Uterus (tissue), 4 donors: Measurements from ENCODE around the gene HBG2. TPM values are rescaled to one million over a fixed set of nuclear protein-coding genes. Genes with fewer than 3 reads are reported as not detected.
"Not testable (repeated sequence)": the region's sequence is repeated elsewhere in the genome, so short reads cannot be mapped to it uniquely, and the experiment has no call there.

Experiments
- DNase-seq, 2 donors: peaks; one replicate each; pipeline ENCODE4 v3.0.0-alpha.2; 2019 to 2020
- H3K27ac ChIP-seq, 2 donors: fragments of 200-600 bp; sonication (generic); 1 replicate in 1 of 2; 2 replicates in 1 of 2; pipeline ENCODE4 v1.5.1; 2016 to 2018
- H3K27me3 ChIP-seq, 2 donors: fragments of 200-600 bp; sonication (generic); one replicate each; pipeline ENCODE4 v1.5.1; 2018 to 2019; ENCODE audit warnings: control low read depth in 1 of 2
- H3K36me3 ChIP-seq, 2 donors: fragments of 200-600 bp; sonication (generic); one replicate each; pipeline ENCODE4 v1.5.1; 2019; ENCODE audit warnings: control low read depth in 1 of 2
- H3K4me1 ChIP-seq, 2 donors: fragments of 200-600 bp; sonication (generic); one replicate each; pipeline ENCODE4 v1.5.1; 2018 to 2019; ENCODE audit warnings: control low read depth in 1 of 2
- H3K4me3 ChIP-seq, 2 donors: fragments of 200-600 bp; sonication (generic); 1 replicate in 1 of 2; 2 replicates in 1 of 2; pipeline ENCODE4 v1.5.1; 2018 to 2019; ENCODE audit warnings: mild to moderate bottlenecking in 1 of 2
- H3K9me3 ChIP-seq, 2 donors: fragments of 200-600 bp; sonication (generic); one replicate each; pipeline ENCODE4 v1.5.1; 2019; ENCODE audit warnings: control low read depth in 1 of 2
- CTCF ChIP-seq, 4 experiments: fragments of 200-600 bp in 2 of 4; fragments of 450-650 bp in 2 of 4; sonication (generic) in 2 of 4; IDR thresholded peaks; one replicate each; pipeline ENCODE4 v1.5.1; 2016 to 2019; ENCODE audit warnings: antibody characterized with exemption in 4 of 4, mild to moderate bottlenecking in 2 of 4, moderate library complexity in 1 of 4
- POLR2A ChIP-seq, 2 donors: fragments of 450-650 bp; IDR thresholded peaks; one replicate each; pipeline ENCODE4 v1.6.1; 2016; ENCODE audit warnings: antibody characterized with exemption in 2 of 2, mild to moderate bottlenecking in 1 of 2, moderate library complexity in 1 of 2
- intact Hi-C: fragments of 100-400 bp; cut with DNase I; formaldehyde crosslinking; loops from one replicate; pipeline ENCODE4 v1.15.1; 2023; ENCODE audit warnings: low total_unique reads
- total RNA-seq, 4 donors: library from RNA; depleted of rRNA in 3 of 4; stranded (reverse); fragments of >200 nt in 3 of 4; gene quantifications; one replicate each; pipeline versions ENCODE4 v1.1.0 to v1.2.4, GENCODE V29; 2014 to 2023
- donor health status: DM: yes; HTN: yes; CAD: no.

The HBG2 gene
- 1,000 to 10,000 TPM in 1 of 4 donors, not detected in 3; 1,050 TPM for total RNA-seq

- H3K4me1 ChIP-seq, H3K9me3 ChIP-seq, intact Hi-C loops, H3K4me3 ChIP-seq, H3K27ac ChIP-seq, H3K27me3 ChIP-seq, DNase-seq, H3K36me3 ChIP-seq: not testable (repeated sequence)
Observed at GRCh38 chr11:5254646-5255413, at the start of gene HBG2. Gene HBG2, minus strand, starts transcription at chr11:5254781. Its CDS starts 53 bp downstream, at chr11:5254728.

- no peaks in the 10 kb centered on the region for H3K4me1 ChIP-seq
- H3K27me3 ChIP-seq, result no peaks in the 10 kb centered on the region
- intact Hi-C loops, result no loop called here
- H3K27ac ChIP-seq, result no peak overlapping the region
- DNase-seq, result no peak
- TF ChIP-seq CTCF (IDR thresholded peaks at IDR 0.05), result no peak
- no peak for TF ChIP-seq POLR2A (IDR thresholded peaks at IDR 0.05)
- H3K36me3 ChIP-seq, result no peaks in the 10 kb centered on the region
- no peaks in the 10 kb centered on the region for H3K9me3 ChIP-seq
- no peak overlapping the region for H3K4me3 ChIP-seq
Observed at GRCh38 chr11:5304046-5304445, 49.5 kb upstream of the HBG2 start.

- Histone ChIP-seq H3K27ac (no peak overlapping the region), H3K36me3 (no peaks in the 10 kb centered on the region), H3K27me3 (no peaks in the 10 kb centered on the region), H3K4me1 (no peaks in the 10 kb centered on the region), H3K4me3 (no peak overlapping the region), H3K9me3 (no peaks in the 10 kb centered on the region)
- TF ChIP-seq POLR2A (IDR thresholded peaks at IDR 0.05) (no peak), CTCF (IDR thresholded peaks at IDR 0.05) (no peak)
- DNase-seq, result no peak
- intact Hi-C loops, result no loop called here
Observed at GRCh38 chr11:5303626-5304025, 49.0 kb upstream of the HBG2 start.

- Histone ChIP-seq H3K36me3 (no peaks in the 10 kb centered on the region), H3K4me3 (no peak within 1 kb of the TSS), H3K27me3 (no peaks in the 10 kb centered on the region), H3K27ac (no peak within 1 kb of the TSS), H3K9me3 (no peaks in the 10 kb centered on the region), H3K4me1 (no peaks in the 10 kb centered on the region)
- DNase-seq, result no peak
- no peak for TF ChIP-seq CTCF (IDR thresholded peaks at IDR 0.05)
- TF ChIP-seq POLR2A (IDR thresholded peaks at IDR 0.05), result no peak
- intact Hi-C loops, result no loop called here
Observed at GRCh38 chr11:5301846-5302245, 47.3 kb upstream of the HBG2 start, which contains the start of gene OR51B4. Gene OR51B4, minus strand, starts transcription at chr11:5301946. Its CDS starts 0 bp downstream, at chr11:5301946.

GRCh38 chr11:5300251-5300650 lies 45.7 kb upstream of the HBG2 start:
- DNase-seq, result no peak
- Histone ChIP-seq H3K27ac (no peak overlapping the region), H3K4me1 (no peaks in the 10 kb centered on the region), H3K4me3 (no peak overlapping the region), H3K36me3 (no peaks in the 10 kb centered on the region), H3K9me3 (no peaks in the 10 kb centered on the region), H3K27me3 (no peaks in the 10 kb centered on the region)
- TF ChIP-seq POLR2A (IDR thresholded peaks at IDR 0.05), result no peak
- no peak for TF ChIP-seq CTCF (IDR thresholded peaks at IDR 0.05)
- intact Hi-C loops, result no loop called here
